WTC11 (cell line): ENCODE measurements around the gene SLC17A9. TPM values are rescaled to one million over a fixed set of nuclear protein-coding genes. Genes with fewer than 3 reads are reported as not detected.

ENCODE experiments used
- ATAC-seq: fragments of 200-7000 bp; cut with Tn5 transposase; 2 replicates; pipeline ENCODE4 v1.10.0; 2021; ENCODE audit warnings: mild to moderate bottlenecking, moderate library complexity
- CTCF ChIA-PET: fragments of 300-600 bp; sonication (Branson Sonifier 250); formaldehyde crosslinking; loops from one replicate; lab custom pipeline; 2021; ENCODE audit warnings: antibody characterized with exemption; lab: Charles Lee
- POLR2A ChIA-PET: fragments of 350-600 bp; sonication (Branson Sonifier 250); formaldehyde crosslinking; loops from one replicate; lab custom pipeline; 2021; ENCODE audit warnings: antibody characterized with exemption; lab: Charles Lee
- DNase-seq: peaks from one replicate; pipeline ENCODE4 v3.0.0; 2021; ENCODE audit warnings: low spot score
- H3K27ac Mint-ChIP-seq: 2 replicates; pipeline ENCODE4 v1.8.0; 2021; ENCODE audit warnings: mixed read lengths
- H3K27me3 Mint-ChIP-seq: 2 replicates; pipeline ENCODE4 v1.8.0; 2021; ENCODE audit warnings: low read depth, mild to moderate bottlenecking, moderate library complexity, mixed read lengths
- H3K36me3 Mint-ChIP-seq: 2 replicates; pipeline ENCODE4 v1.8.0; 2021; ENCODE audit warnings: mixed read lengths
- H3K4me1 Mint-ChIP-seq: 2 replicates; pipeline ENCODE4 v1.8.0; 2022; ENCODE audit warnings: mixed read lengths
- H3K4me3 Mint-ChIP-seq: 2 replicates; pipeline ENCODE4 v1.8.0; 2021; ENCODE audit warnings: mild to moderate bottlenecking, moderate library complexity, mixed read lengths
- H3K9me3 Mint-ChIP-seq: 2 replicates; pipeline ENCODE4 v1.8.0; 2021; ENCODE audit warnings: mixed read lengths
- ATF6 ChIP-seq: sonication (generic); formaldehyde crosslinking; IDR thresholded peaks from 2 replicates; pipeline ENCODE4 v1.8.1; 2023; ENCODE audit warnings: mild to moderate bottlenecking, missing genetic modification reagents
- CTCF ChIP-seq: fragments of 200-600 bp; IDR thresholded peaks from 2 replicates; pipeline ENCODE4 v1.8.0; 2022; ENCODE audit warnings: antibody characterized with exemption
- FOXK1 ChIP-seq: sonication (generic); formaldehyde crosslinking; IDR thresholded peaks from 2 replicates; pipeline ENCODE4 v1.8.0; 2022; ENCODE audit warnings: mild to moderate bottlenecking, moderate library complexity, missing genetic modification reagents
- FOXP1 ChIP-seq: sonication (generic); formaldehyde crosslinking; IDR thresholded peaks from 2 replicates; pipeline ENCODE4 v1.8.0; 2022; ENCODE audit warnings: missing genetic modification reagents, mild to moderate bottlenecking, moderate library complexity, borderline replicate concordance
- GABPB1 ChIP-seq: sonication (generic); formaldehyde crosslinking; IDR thresholded peaks from 2 replicates; pipeline ENCODE4 v1.8.1; 2023; ENCODE audit warnings: mild to moderate bottlenecking, missing genetic modification reagents
- MAX ChIP-seq: sonication (generic); formaldehyde crosslinking; IDR thresholded peaks from 2 replicates; pipeline ENCODE4 v1.8.0; 2022; ENCODE audit warnings: mild to moderate bottlenecking, missing genetic modification reagents
- NFE2L1 ChIP-seq: sonication (generic); formaldehyde crosslinking; IDR thresholded peaks from 2 replicates; pipeline ENCODE4 v1.8.1; 2023; ENCODE audit warnings: missing genetic modification reagents
- NR3C1 ChIP-seq: sonication (generic); formaldehyde crosslinking; conservative IDR thresholded peaks from 2 replicates; pipeline ENCODE4 v1.8.1; 2023; ENCODE audit warnings: low read depth, mild to moderate bottlenecking, missing genetic modification reagents
- RORB ChIP-seq: fragments of 250-450 bp; sonication (Bioruptor Pico); IDR thresholded peaks from 2 replicates; pipeline ENCODE4 v1.9.0; 2021; ENCODE audit warnings: mild to moderate bottlenecking
- TEAD1 ChIP-seq: sonication (generic); formaldehyde crosslinking; IDR thresholded peaks from 2 replicates; pipeline ENCODE4 v1.8.0; 2022; ENCODE audit warnings: mild to moderate bottlenecking, missing genetic modification reagents
- ZBTB43 ChIP-seq: sonication (generic); formaldehyde crosslinking; IDR thresholded peaks from 2 replicates; pipeline ENCODE4 v1.8.1; 2023; ENCODE audit warnings: mild to moderate bottlenecking, missing genetic modification reagents
- ZNF232 ChIP-seq: sonication (generic); formaldehyde crosslinking; IDR thresholded peaks from 2 replicates; pipeline ENCODE4 v1.8.0; 2022; ENCODE audit warnings: mild to moderate bottlenecking, missing genetic modification reagents
- ZNF281 ChIP-seq: sonication (generic); formaldehyde crosslinking; IDR thresholded peaks from 2 replicates; pipeline ENCODE4 v1.8.0; 2023; ENCODE audit warnings: mild to moderate bottlenecking, missing genetic modification reagents
- total RNA-seq: library from RNA; stranded (reverse); gene quantifications from 3 replicates; pipeline ENCODE4 v1.2.3, GENCODE V29; 2021

Gene SLC17A9
- total RNA-seq, 1 experiment from 2014 or later: 41.7 TPM

GRCh38 chr20:62971211-62971949 is 18.9 kb downstream of the SLC17A9 start (continued):
- TF ChIP-seq FOXK1 (no peak), NR3C1 (no peak)
- TF ChIP-seq, all 79 proteins: peak for 0

- Mint-ChIP-seq H3K27me3 (peaks cover 49% of the 10 kb centered on the region), H3K9me3 (no peaks in the 10 kb centered on the region), H3K36me3 (no peaks in the 10 kb centered on the region), H3K4me3 (peak overlapping the region; percentile 60), H3K27ac (no peak overlapping the region), H3K4me1 (peaks cover 30% of the 10 kb centered on the region)
- peak; percentile 98 for TF ChIP-seq ZBTB43 (CRISPR knock-in tag)
- TF ChIP-seq TEAD1: peak; percentile 45; the same call in 1 of the 2 replicates
- no peak for TF ChIP-seq ATF6
- peak; percentile 66 for TF ChIP-seq CTCF
- TF ChIP-seq GABPB1 (CRISPR knock-in tag): peak; percentile 48; the same call in 1 of the 2 replicates
- TF ChIP-seq ZNF281: 0 out of 2 replicates have a peak, but pooled peaks have one; percentile 53
- TF ChIP-seq NFE2L1 (CRISPR knock-in tag): no peak
- no peak for TF ChIP-seq RORB (CRISPR knock-in tag)
- TF ChIP-seq MAX (CRISPR knock-in tag): peak; percentile 64; the same call in 1 of the 2 replicates
- 0 out of 2 replicates have a peak, but pooled peaks have one; percentile 27 for TF ChIP-seq FOXK1
- peak; percentile 57; the same call in 1 of the 2 replicates for TF ChIP-seq ZNF232 (CRISPR knock-in tag)
- peak; percentile 26; the same call in 1 of the 2 replicates for TF ChIP-seq FOXP1 (CRISPR knock-in tag)
- ChIA-PET CTCF (interaction anchor here (0.5 to 1.8 kb wide), 40 partner anchors 8 to 409 kb away, joined by 3 to 24 read pairs (median 4); partner anchors contain the start of gene GID8), POLR2A (interaction anchor here (0.8 kb wide), 1 partner anchor 39 kb away, joined by 3 read pairs; no protein-coding TSS in a partner anchor)
- ATAC-seq: peak; percentile 87
- DNase-seq: peak; percentile 94
Observed at GRCh38 chr20:62971950-62972844, 19.7 kb downstream of the SLC17A9 start.
